Measurements from ENCODE around the gene NAGPA.
"Not testable (repeated sequence)": the region's sequence is repeated elsewhere in the genome, so short reads cannot be mapped to it uniquely, and the experiment has no call there.

The NAGPA gene

DNA sequence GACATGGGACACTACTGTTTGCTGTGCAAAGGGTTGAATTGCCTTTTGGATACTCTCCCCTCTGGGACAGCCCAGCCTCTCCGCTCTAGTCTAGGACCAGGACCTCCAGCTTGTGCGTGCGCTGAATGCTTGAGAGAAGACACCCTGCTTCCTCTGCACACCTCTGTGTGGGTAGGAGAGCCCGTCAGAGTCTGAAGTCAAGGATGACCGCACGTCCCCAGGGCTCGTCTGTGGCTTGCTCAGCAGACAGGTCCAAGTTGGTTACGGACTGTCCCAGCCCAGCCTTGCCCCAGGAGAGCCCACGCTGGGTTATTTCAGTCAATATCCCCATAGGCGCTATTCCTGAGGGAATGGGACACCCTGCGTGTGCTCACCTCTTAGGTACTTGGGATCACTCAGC, 28.3 kb upstream of the NAGPA start:
- Histone ChIP-seq H3K4me1 (ENCODE audit: control insufficient read depth, insufficient read depth, low read length, unreplicated experiment) (no peaks in the 10 kb centered on the region), H3K27ac (ENCODE audit: low read depth, low read length) (no peak overlapping the region), H3K4me3 (ENCODE audit: low read depth, low read length) (no peak overlapping the region), H3K36me3 (ENCODE audit: insufficient read depth, low read length) (no peaks in the 10 kb centered on the region), H3K27me3 (ENCODE audit: insufficient read depth, low read length) (peaks cover 21% of the 10 kb centered on the region; the same call in 1 of the 2 replicates), H2AFZ (ENCODE audit: low read length, unreplicated experiment) (no peak overlapping the region), H3K79me2 (ENCODE audit: control insufficient read depth, insufficient read depth, low read length, unreplicated experiment) (no peaks in the 10 kb centered on the region)

DNA sequence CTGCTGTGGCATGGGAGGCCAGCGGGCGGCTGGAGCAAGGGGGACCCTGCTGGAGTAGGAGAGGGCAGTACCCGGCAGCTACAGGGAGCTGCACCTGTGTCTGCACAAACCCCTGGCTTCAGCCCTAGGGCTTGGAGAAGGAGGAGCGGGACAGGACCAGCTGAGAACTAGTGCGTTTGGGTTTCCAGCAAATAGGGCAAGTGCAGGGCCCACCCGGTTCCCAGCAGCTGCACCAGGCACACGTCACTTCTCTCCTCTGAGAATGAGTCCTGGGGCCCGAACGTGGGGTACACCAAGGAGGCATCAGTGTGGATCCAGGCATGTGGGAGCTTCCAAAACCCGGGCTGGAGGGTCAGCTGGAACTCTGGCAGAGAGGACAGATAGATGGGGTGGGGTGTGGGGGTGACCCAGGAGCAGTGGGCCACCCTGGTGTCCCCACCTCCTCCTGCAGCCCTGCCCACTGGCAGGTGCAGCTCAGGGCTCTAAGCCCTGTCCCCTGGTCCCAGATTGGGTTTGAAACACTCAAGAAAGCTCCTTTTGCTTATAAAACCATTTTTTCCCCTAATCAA, 26.4 kb upstream of the NAGPA start:
- no peak overlapping the region for H3K27ac ChIP-seq (ENCODE audit: low read depth, low read length)
- H2AFZ ChIP-seq (ENCODE audit: low read length, unreplicated experiment): no peak overlapping the region
- no peaks in the 10 kb centered on the region for H3K4me1 ChIP-seq (ENCODE audit: control insufficient read depth, insufficient read depth, low read length, unreplicated experiment)
- peaks cover 15% of the 10 kb centered on the region; the same call in 1 of the 2 replicates for H3K27me3 ChIP-seq (ENCODE audit: insufficient read depth, low read length)
- no peaks in the 10 kb centered on the region for H3K36me3 ChIP-seq (ENCODE audit: insufficient read depth, low read length)
- no peaks in the 10 kb centered on the region for H3K79me2 ChIP-seq (ENCODE audit: control insufficient read depth, insufficient read depth, low read length, unreplicated experiment)
- no peak overlapping the region for H3K4me3 ChIP-seq (ENCODE audit: low read depth, low read length)

DNA sequence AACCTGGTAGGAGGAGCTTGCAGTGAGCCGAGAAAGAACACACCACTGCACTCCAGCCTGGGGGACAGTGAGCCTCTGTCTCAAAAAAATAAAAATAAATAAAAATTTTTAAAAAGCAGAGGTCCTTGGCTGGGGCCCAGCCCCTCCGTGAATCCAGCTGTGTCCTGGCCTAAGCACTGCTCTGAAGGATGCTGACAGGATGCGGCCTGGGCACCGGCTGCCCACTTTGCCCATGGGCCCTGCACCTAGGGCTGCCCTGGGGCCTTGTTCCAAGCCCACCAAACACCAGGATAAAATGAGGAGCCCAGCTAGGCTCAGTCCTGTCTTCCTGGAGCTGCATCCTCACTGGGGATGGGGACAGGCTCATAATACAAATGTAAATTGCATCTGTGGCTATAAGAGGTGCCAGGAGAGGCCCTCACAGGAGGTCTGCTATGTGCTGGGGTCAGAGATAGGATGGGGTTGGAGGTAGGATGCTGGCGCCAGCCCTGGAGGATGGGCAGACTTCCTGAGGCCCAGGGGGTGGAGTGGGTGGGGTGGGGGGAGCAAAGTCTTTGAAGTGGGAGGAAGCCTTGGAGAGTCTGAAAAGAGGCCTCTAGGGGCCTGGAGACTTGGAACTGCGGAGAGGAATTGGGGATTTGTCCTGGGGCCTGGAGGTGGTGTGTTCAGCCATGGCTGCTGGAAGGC, 25.8 kb upstream of the NAGPA start:
- H3K4me3 ChIP-seq (ENCODE audit: low read depth, low read length): no peak overlapping the region
- no peaks in the 10 kb centered on the region for H3K79me2 ChIP-seq (ENCODE audit: control insufficient read depth, insufficient read depth, low read length, unreplicated experiment)
- peaks cover 14% of the 10 kb centered on the region; the same call in 1 of the 2 replicates for H3K27me3 ChIP-seq (ENCODE audit: insufficient read depth, low read length)
- H3K4me1 ChIP-seq (ENCODE audit: control insufficient read depth, insufficient read depth, low read length, unreplicated experiment): no peaks in the 10 kb centered on the region
- H3K36me3 ChIP-seq (ENCODE audit: insufficient read depth, low read length): no peaks in the 10 kb centered on the region
- H2AFZ ChIP-seq (ENCODE audit: low read length, unreplicated experiment): no peak overlapping the region
- H3K27ac ChIP-seq (ENCODE audit: low read depth, low read length): no peak overlapping the region

DNA sequence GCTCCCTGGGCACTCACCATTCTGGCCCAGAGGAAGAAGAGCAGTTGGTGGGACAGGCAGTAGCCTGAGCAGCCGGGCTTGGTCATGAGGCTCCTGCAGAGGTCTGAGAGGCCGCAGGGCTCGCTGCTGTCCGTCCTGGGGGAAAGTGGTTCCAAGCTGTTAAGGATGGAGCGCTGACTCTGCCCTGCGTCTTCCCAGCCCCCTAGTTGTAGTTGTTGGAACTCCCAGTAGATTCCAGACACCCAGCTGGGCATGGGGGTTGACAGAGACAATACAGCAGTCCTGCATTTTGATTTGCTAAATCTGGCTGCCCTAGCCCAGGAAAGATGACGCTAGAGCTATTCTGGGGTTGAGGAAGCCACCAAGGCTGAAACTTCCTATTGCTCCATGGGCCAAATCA, 24.7 kb upstream of the NAGPA start:
- Histone ChIP-seq H3K36me3 (ENCODE audit: insufficient read depth, low read length) (no peaks in the 10 kb centered on the region), H3K27me3 (ENCODE audit: insufficient read depth, low read length) (peaks cover 9% of the 10 kb centered on the region; the same call in 1 of the 2 replicates), H3K4me3 (ENCODE audit: low read depth, low read length) (no peak overlapping the region), H3K4me1 (ENCODE audit: control insufficient read depth, insufficient read depth, low read length, unreplicated experiment) (no peaks in the 10 kb centered on the region), H3K79me2 (ENCODE audit: control insufficient read depth, insufficient read depth, low read length, unreplicated experiment) (no peaks in the 10 kb centered on the region), H3K27ac (ENCODE audit: low read depth, low read length) (no peak overlapping the region), H2AFZ (ENCODE audit: low read length, unreplicated experiment) (no peak overlapping the region)

DNA sequence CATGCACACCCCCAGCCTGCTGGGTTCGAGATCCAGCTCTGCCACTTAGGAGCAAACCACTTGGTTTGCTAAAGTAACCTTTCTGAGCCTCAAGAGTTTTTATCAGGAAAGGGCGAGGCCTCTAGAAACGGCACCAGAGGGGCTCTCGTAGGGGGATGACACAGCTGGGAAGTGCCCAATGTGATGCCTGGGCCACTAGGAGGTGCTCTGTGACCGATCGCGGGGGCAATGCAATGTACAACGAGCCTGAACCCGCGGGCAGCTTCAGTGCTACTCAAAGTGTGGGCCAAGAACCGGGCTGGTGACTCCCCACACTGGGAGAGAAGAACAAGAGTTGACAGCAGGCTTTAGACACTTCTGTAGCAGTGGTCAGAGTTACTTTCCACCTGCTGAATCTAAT, 22.6 kb upstream of the NAGPA start:
- H3K4me3 ChIP-seq (ENCODE audit: low read depth, low read length): no peak overlapping the region
- H3K79me2 ChIP-seq (ENCODE audit: control insufficient read depth, insufficient read depth, low read length, unreplicated experiment): no peaks in the 10 kb centered on the region
- no peak overlapping the region for H2AFZ ChIP-seq (ENCODE audit: low read length, unreplicated experiment)
- H3K4me1 ChIP-seq (ENCODE audit: control insufficient read depth, insufficient read depth, low read length, unreplicated experiment): no peaks in the 10 kb centered on the region
- no peak overlapping the region for H3K27ac ChIP-seq (ENCODE audit: low read depth, low read length)
- H3K27me3 ChIP-seq (ENCODE audit: insufficient read depth, low read length): no peaks in the 10 kb centered on the region
- no peaks in the 10 kb centered on the region for H3K36me3 ChIP-seq (ENCODE audit: insufficient read depth, low read length)

DNA sequence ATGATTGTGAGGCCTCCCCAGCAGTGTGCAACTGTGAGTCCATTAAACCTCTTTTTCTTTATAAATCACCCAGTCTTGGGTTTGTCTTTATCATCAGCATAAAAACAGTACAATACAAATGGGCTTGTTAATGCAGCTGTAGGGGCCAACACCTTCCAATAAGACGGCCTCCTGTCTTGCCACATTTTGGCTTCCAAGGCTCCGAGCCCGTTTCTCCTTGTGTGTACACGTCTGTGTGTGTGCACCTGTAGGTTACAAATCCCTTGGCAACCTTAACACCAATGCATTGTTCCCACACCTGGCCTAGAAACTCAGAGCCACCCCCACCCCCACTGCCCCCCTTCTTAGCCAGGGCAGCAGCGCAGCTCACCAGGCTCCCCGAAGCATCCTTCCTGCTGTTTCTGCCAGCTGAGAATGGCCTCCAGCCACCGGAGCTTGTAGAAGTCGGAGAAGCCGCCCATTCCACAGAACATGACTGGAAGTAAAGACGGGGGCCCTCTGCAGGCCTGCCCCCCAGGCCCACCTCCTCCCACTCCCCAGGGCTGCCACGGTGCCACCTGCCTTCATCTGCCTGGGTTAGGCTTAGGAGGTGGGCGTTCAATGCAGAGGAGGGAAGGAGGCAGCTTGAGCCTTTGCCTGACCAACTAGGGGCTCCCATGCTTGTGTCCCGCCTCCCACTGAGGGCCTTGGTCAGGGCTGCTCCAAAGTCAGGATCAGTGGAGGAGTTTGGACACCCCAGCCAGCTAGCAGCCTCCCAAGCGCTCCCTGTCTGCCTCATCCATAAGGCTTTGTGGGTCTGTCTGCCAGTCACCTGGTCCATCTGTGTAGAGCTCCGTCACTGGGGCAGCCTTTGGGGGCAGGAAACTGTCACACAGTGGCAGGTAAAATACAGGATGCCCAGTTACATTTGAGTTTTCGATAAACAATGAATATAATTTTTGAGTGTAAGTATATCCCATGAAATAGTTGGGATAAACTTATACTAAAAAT, 21.4 kb upstream of the NAGPA start:
- Histone ChIP-seq H3K79me2 (ENCODE audit: control insufficient read depth, insufficient read depth, low read length, unreplicated experiment) (no peaks in the 10 kb centered on the region), H3K4me1 (ENCODE audit: control insufficient read depth, insufficient read depth, low read length, unreplicated experiment) (no peaks in the 10 kb centered on the region), H3K27me3 (ENCODE audit: insufficient read depth, low read length) (peaks cover 7% of the 10 kb centered on the region; the same call in 1 of the 2 replicates), H2AFZ (ENCODE audit: low read length, unreplicated experiment) (no peak overlapping the region), H3K4me3 (ENCODE audit: low read depth, low read length) (no peak overlapping the region), H3K27ac (ENCODE audit: low read depth, low read length) (no peak overlapping the region), H3K36me3 (ENCODE audit: insufficient read depth, low read length) (no peaks in the 10 kb centered on the region)

DNA sequence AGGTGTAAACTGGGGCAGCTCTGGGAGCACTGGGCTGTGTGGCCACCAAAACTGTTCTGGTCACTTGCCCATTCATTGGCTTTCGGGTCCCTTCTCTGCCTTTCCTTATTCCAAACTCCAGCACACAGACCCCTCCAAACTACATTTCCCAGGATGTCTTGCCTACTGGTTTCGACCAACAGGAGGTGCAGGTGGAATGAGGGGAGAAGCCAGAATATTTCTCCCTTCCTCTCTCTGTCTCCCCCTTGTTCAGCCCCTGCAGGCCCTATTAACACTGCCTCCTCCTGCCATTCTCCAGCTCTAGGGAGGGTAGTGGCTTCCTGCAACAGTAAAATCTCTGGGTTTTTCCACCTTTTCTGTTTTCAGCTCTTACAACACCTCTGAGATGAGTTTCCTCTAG, 13.2 kb upstream of the NAGPA start:
- H3K27ac ChIP-seq (ENCODE audit: low read depth, low read length): no peak overlapping the region
- peaks cover 32% of the 10 kb centered on the region for H3K27me3 ChIP-seq (ENCODE audit: insufficient read depth, low read length)
- no peak overlapping the region for H2AFZ ChIP-seq (ENCODE audit: low read length, unreplicated experiment)
- H3K36me3 ChIP-seq (ENCODE audit: insufficient read depth, low read length): no peaks in the 10 kb centered on the region
- no peaks in the 10 kb centered on the region for H3K79me2 ChIP-seq (ENCODE audit: control insufficient read depth, insufficient read depth, low read length, unreplicated experiment)
- no peak overlapping the region for H3K4me3 ChIP-seq (ENCODE audit: low read depth, low read length)
- H3K4me1 ChIP-seq (ENCODE audit: control insufficient read depth, insufficient read depth, low read length, unreplicated experiment): no peaks in the 10 kb centered on the region

DNA sequence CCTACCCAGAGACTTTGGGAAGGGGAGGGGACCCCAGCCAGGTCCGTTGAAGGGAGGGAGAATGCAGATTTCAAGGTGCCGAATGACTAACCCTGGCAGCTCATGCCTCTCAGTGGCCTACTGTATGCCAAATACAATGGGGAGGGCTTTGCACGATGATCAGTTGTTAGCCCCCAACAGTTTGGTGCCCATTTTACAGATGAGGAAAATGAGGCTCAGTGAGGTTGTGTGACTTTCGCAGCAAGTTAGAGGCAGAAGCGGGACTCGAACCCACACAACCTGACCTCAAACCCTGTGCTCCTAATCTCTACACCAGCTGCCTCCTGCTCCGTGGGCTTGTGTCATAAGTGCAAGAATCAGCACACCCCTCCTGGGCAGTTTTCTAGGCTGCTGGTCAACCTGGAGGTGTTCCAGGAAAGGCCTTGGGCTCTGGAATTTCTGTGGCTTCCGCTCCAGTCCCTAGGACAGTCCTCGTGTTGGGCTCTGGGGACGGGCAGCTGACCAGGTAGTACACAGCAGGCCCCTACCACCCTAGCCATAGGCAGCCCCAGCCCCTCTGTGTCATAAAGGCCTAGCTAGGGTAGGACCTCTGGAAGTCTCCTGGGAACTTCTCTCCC, 11.9 kb upstream of the NAGPA start:
- Histone ChIP-seq H3K36me3 (ENCODE audit: insufficient read depth, low read length) (no peaks in the 10 kb centered on the region), H3K27ac (ENCODE audit: low read depth, low read length) (no peak overlapping the region), H3K4me1 (ENCODE audit: control insufficient read depth, insufficient read depth, low read length, unreplicated experiment) (no peaks in the 10 kb centered on the region), H2AFZ (ENCODE audit: low read length, unreplicated experiment) (no peak overlapping the region), H3K27me3 (ENCODE audit: insufficient read depth, low read length) (peaks cover 29% of the 10 kb centered on the region), H3K79me2 (ENCODE audit: control insufficient read depth, insufficient read depth, low read length, unreplicated experiment) (no peaks in the 10 kb centered on the region), H3K4me3 (ENCODE audit: low read depth, low read length) (no peak overlapping the region)

DNA sequence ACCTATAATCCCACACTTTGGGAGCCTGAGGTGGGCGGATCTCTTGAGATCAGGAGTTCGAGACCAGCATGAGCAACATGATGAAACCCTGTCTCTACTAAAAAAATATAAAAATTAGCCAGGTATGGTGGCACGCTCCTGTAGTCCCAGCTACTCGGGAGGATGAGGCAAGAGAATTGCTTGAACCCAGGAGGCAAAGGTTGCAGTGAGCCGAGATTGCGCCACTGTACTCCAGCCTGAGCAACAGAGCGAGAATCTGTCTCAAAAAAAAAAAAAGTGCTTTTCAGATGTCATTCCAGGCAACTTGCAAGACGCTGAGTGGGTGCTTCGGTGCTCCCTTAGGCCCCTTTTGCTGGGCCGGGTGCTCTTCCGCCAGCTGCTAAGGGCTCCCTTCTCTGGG, 10.8 kb upstream of the NAGPA start:
- H3K79me2 ChIP-seq (ENCODE audit: control insufficient read depth, insufficient read depth, low read length, unreplicated experiment); H3K36me3 ChIP-seq (ENCODE audit: insufficient read depth, low read length); H3K27ac ChIP-seq (ENCODE audit: low read depth, low read length); H3K4me1 ChIP-seq (ENCODE audit: control insufficient read depth, insufficient read depth, low read length, unreplicated experiment); H3K4me3 ChIP-seq (ENCODE audit: low read depth, low read length); H2AFZ ChIP-seq (ENCODE audit: low read length, unreplicated experiment): not testable (repeated sequence)
- H3K27me3 ChIP-seq (ENCODE audit: insufficient read depth, low read length): peaks cover 27% of the 10 kb centered on the region

DNA sequence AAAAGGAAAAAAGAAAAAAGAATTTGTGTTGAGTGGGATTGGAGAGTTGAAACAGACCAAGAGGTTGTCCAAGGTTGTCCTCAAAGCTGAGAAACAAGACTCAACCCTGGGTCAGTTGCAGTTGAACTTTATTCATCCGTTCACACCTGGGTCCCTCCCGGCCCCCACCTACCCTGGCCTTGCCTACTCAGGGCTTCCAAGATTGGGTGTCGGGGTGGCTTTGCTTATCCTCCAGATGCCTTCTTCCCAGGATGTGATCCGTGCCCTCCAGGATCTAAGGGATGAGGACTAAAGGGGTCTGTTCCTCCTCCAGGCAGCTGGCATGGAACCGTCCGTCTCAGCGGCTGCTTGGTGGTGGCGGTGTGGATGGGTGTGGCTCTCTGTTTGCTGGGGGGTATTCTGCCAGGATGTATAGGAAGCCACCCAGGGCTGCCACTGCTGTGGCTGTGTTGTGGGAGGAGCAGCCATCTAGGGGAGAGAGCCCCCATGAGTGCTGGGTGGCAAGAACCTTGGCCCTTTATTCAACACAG, 10.3 kb upstream of the NAGPA start:
- no peak overlapping the region for H3K27ac ChIP-seq (ENCODE audit: low read depth, low read length)
- no peaks in the 10 kb centered on the region for H3K79me2 ChIP-seq (ENCODE audit: control insufficient read depth, insufficient read depth, low read length, unreplicated experiment)
- H3K4me1 ChIP-seq (ENCODE audit: control insufficient read depth, insufficient read depth, low read length, unreplicated experiment): no peaks in the 10 kb centered on the region
- H3K4me3 ChIP-seq (ENCODE audit: low read depth, low read length): no peak overlapping the region
- no peak overlapping the region for H2AFZ ChIP-seq (ENCODE audit: low read length, unreplicated experiment)
- H3K36me3 ChIP-seq (ENCODE audit: insufficient read depth, low read length): no peaks in the 10 kb centered on the region
- H3K27me3 ChIP-seq (ENCODE audit: insufficient read depth, low read length): peaks cover 22% of the 10 kb centered on the region

All from ACC112 (cell line).